ENCODE measurements around the gene RABL6. TPM values are rescaled to one million over a fixed set of nuclear protein-coding genes. Genes with fewer than 3 reads are reported as not detected.
"Not testable (repeated sequence)": the region's sequence is repeated elsewhere in the genome, so short reads cannot be mapped to it uniquely, and the experiment has no call there.

The RABL6 gene
- polyA plus RNA-seq, result 10 to 100 TPM; 46.5 to 61.7 TPM

GRCh38 chr9:136807281-136808074 is at the start of gene RABL6:
Gene RABL6 (plus strand): TSS chr9:136807948. CDS start chr9:136808197, 249 bp downstream.
- Histone ChIP-seq H3K4me3 (ENCODE audit: low read depth in 1 of 2, low read length in 2 of 2) (peak within 1 kb of the TSS; percentile 87 to 99), H3K9me3 (ENCODE audit: control insufficient read depth in 2 of 2, insufficient read depth in 1 of 2, low read depth in 1 of 2, low read length in 1 of 2) (no peaks in the 10 kb centered on the region), H3K27me3 (ENCODE audit: control insufficient read depth in 1 of 2, insufficient read depth in 2 of 2, low read length in 2 of 2) (no peaks in the 10 kb centered on the region), H3K27ac (ENCODE audit: low read depth in 2 of 2, low read length in 1 of 2) (peak within 1 kb of the TSS; percentile 97), H3K36me3 (ENCODE audit: control insufficient read depth in 2 of 2, insufficient read depth in 2 of 2, low read length in 1 of 2) (no peaks in the 10 kb centered on the region), H3K4me1 (ENCODE audit: control insufficient read depth in 2 of 2, insufficient read depth in 2 of 2, low read length in 1 of 2) (peaks cover 9 to 30% of the 10 kb centered on the region in 2 donors)
- WGBS, 2 donors, result 0% methylated on average over 71 to 96 of the region's 96 CpGs

- WGBS, 2 donors, result 80 to 83% methylated on average over 9 of the region's 9 CpGs
- Histone ChIP-seq H3K9me3 (ENCODE audit: control insufficient read depth in 2 of 2, insufficient read depth in 1 of 2, low read depth in 1 of 2, low read length in 1 of 2) (peaks cover 4 to 11% of the 10 kb centered on the region in 2 donors), H3K27me3 (ENCODE audit: control insufficient read depth in 1 of 2, insufficient read depth in 2 of 2, low read length in 2 of 2) (no peaks in the 10 kb centered on the region), H3K4me3 (ENCODE audit: low read depth in 1 of 2, low read length in 2 of 2) (no peak overlapping the region), H3K36me3 (ENCODE audit: control insufficient read depth in 2 of 2, insufficient read depth in 2 of 2, low read length in 1 of 2) (no peaks in the 10 kb centered on the region), H3K4me1 (ENCODE audit: control insufficient read depth in 2 of 2, insufficient read depth in 2 of 2, low read length in 1 of 2) (no peaks in the 10 kb centered on the region), H3K27ac (ENCODE audit: low read depth in 2 of 2, low read length in 1 of 2) (no peak overlapping the region)
Measured at GRCh38 chr9:136759001-136759400, 48.7 kb upstream of the RABL6 start.

- Histone ChIP-seq H3K4me3 (ENCODE audit: low read depth in 1 of 2, low read length in 2 of 2) (no peak overlapping the region), H3K27ac (ENCODE audit: low read depth in 2 of 2, low read length in 1 of 2) (no peak overlapping the region), H3K4me1 (ENCODE audit: control insufficient read depth in 2 of 2, insufficient read depth in 2 of 2, low read length in 1 of 2) (no peaks in the 10 kb centered on the region), H3K9me3 (ENCODE audit: control insufficient read depth in 2 of 2, insufficient read depth in 1 of 2, low read depth in 1 of 2, low read length in 1 of 2) (peaks cover 4 to 11% of the 10 kb centered on the region in 2 donors), H3K36me3 (ENCODE audit: control insufficient read depth in 2 of 2, insufficient read depth in 2 of 2, low read length in 1 of 2) (no peaks in the 10 kb centered on the region), H3K27me3 (ENCODE audit: control insufficient read depth in 1 of 2, insufficient read depth in 2 of 2, low read length in 2 of 2) (no peaks in the 10 kb centered on the region)
- WGBS, 2 donors, result 82 to 87% methylated on average over 25 to 27 of the region's 27 CpGs
Measured at GRCh38 chr9:136759436-136760325, 48.1 kb upstream of the RABL6 start.

- no peaks in the 10 kb centered on the region for H3K4me1 ChIP-seq (ENCODE audit: control insufficient read depth in 2 of 2, insufficient read depth in 2 of 2, low read length in 1 of 2)
- 65 to 78% methylated on average over 24 to 25 of the region's 25 CpGs for WGBS, 2 donors
- H3K36me3 ChIP-seq (ENCODE audit: control insufficient read depth in 2 of 2, insufficient read depth in 2 of 2, low read length in 1 of 2), result no peaks in the 10 kb centered on the region
- no peaks in the 10 kb centered on the region for H3K27me3 ChIP-seq (ENCODE audit: control insufficient read depth in 1 of 2, insufficient read depth in 2 of 2, low read length in 2 of 2)
- no peak overlapping the region for H3K27ac ChIP-seq (ENCODE audit: low read depth in 2 of 2, low read length in 1 of 2)
- peaks cover 4 to 9% of the 10 kb centered on the region in 2 donors for H3K9me3 ChIP-seq (ENCODE audit: control insufficient read depth in 2 of 2, insufficient read depth in 1 of 2, low read depth in 1 of 2, low read length in 1 of 2)
- no peak overlapping the region for H3K4me3 ChIP-seq (ENCODE audit: low read depth in 1 of 2, low read length in 2 of 2)
Measured at GRCh38 chr9:136760424-136760823, 47.3 kb upstream of the RABL6 start.

- not testable (repeated sequence) for H3K27me3 ChIP-seq (ENCODE audit: control insufficient read depth in 1 of 2, insufficient read depth in 2 of 2, low read length in 2 of 2); H3K27ac ChIP-seq (ENCODE audit: low read depth in 2 of 2, low read length in 1 of 2); H3K4me1 ChIP-seq (ENCODE audit: control insufficient read depth in 2 of 2, insufficient read depth in 2 of 2, low read length in 1 of 2); H3K4me3 ChIP-seq (ENCODE audit: low read depth in 1 of 2, low read length in 2 of 2); H3K36me3 ChIP-seq (ENCODE audit: control insufficient read depth in 2 of 2, insufficient read depth in 2 of 2, low read length in 1 of 2); H3K9me3 ChIP-seq (ENCODE audit: control insufficient read depth in 2 of 2, insufficient read depth in 1 of 2, low read depth in 1 of 2, low read length in 1 of 2)
- WGBS, 2 donors, result 39 to 40% methylated on average over 22 of the region's 22 CpGs
Measured at GRCh38 chr9:136760834-136761544, 46.8 kb upstream of the RABL6 start.

- H3K27me3 ChIP-seq (ENCODE audit: control insufficient read depth in 1 of 2, insufficient read depth in 2 of 2, low read length in 2 of 2), result no peaks in the 10 kb centered on the region
Measured at GRCh38 chr9:136761545-136761981, 46.2 kb upstream of the RABL6 start.

GRCh38 chr9:136762221-136762691 is 45.5 kb upstream of the RABL6 start:
- Histone ChIP-seq H3K9me3 (ENCODE audit: control insufficient read depth in 2 of 2, insufficient read depth in 1 of 2, low read depth in 1 of 2, low read length in 1 of 2) (no peaks in the 10 kb centered on the region), H3K36me3 (ENCODE audit: control insufficient read depth in 2 of 2, insufficient read depth in 2 of 2, low read length in 1 of 2) (no peaks in the 10 kb centered on the region), H3K27me3 (ENCODE audit: control insufficient read depth in 1 of 2, insufficient read depth in 2 of 2, low read length in 2 of 2) (no peaks in the 10 kb centered on the region), H3K4me3 (ENCODE audit: low read depth in 1 of 2, low read length in 2 of 2) (no peak overlapping the region), H3K4me1 (ENCODE audit: control insufficient read depth in 2 of 2, insufficient read depth in 2 of 2, low read length in 1 of 2) (no peaks in the 10 kb centered on the region), H3K27ac (ENCODE audit: low read depth in 2 of 2, low read length in 1 of 2) (no peak overlapping the region)
- 76 to 82% methylated on average over 17 of the region's 17 CpGs for WGBS, 2 donors

More at GRCh38 chr9:136761545-136761981, 46.2 kb upstream of the RABL6 start:
- Histone ChIP-seq H3K4me3 (ENCODE audit: low read depth in 1 of 2, low read length in 2 of 2) (no peak overlapping the region), H3K9me3 (ENCODE audit: control insufficient read depth in 2 of 2, insufficient read depth in 1 of 2, low read depth in 1 of 2, low read length in 1 of 2) (no peaks in the 10 kb centered on the region), H3K36me3 (ENCODE audit: control insufficient read depth in 2 of 2, insufficient read depth in 2 of 2, low read length in 1 of 2) (no peaks in the 10 kb centered on the region), H3K4me1 (ENCODE audit: control insufficient read depth in 2 of 2, insufficient read depth in 2 of 2, low read length in 1 of 2) (no peaks in the 10 kb centered on the region), H3K27ac (ENCODE audit: low read depth in 2 of 2, low read length in 1 of 2) (no peak overlapping the region)
- WGBS, 2 donors, result 77 to 80% methylated on average over 13 of the region's 13 CpGs

- WGBS, 2 donors, result 15 to 20% methylated on average over 34 to 36 of the region's 37 CpGs
- Histone ChIP-seq H3K27me3 (ENCODE audit: control insufficient read depth in 1 of 2, insufficient read depth in 2 of 2, low read length in 2 of 2) (peaks cover 0 to 3% of the 10 kb centered on the region in 2 donors), H3K4me3 (ENCODE audit: low read depth in 1 of 2, low read length in 2 of 2) (no peak overlapping the region)
Measured at GRCh38 chr9:136762915-136763648, 44.7 kb upstream of the RABL6 start.

More at GRCh38 chr9:136762915-136763648, 44.7 kb upstream of the RABL6 start:
- Histone ChIP-seq H3K9me3 (ENCODE audit: control insufficient read depth in 2 of 2, insufficient read depth in 1 of 2, low read depth in 1 of 2, low read length in 1 of 2) (no peaks in the 10 kb centered on the region), H3K4me1 (ENCODE audit: control insufficient read depth in 2 of 2, insufficient read depth in 2 of 2, low read length in 1 of 2) (no peaks in the 10 kb centered on the region), H3K27ac (ENCODE audit: low read depth in 2 of 2, low read length in 1 of 2) (no peak overlapping the region), H3K36me3 (ENCODE audit: control insufficient read depth in 2 of 2, insufficient read depth in 2 of 2, low read length in 1 of 2) (no peaks in the 10 kb centered on the region)

All from esophagus (tissue), 2 donors.